ENCODE data around the gene KMT2E. TPM values are rescaled to one million over a fixed set of nuclear protein-coding genes. Genes with fewer than 3 reads are reported as not detected.

Gene KMT2E
- total RNA-seq, 1 experiment from 2014 or later = 68.1 TPM

DNA sequence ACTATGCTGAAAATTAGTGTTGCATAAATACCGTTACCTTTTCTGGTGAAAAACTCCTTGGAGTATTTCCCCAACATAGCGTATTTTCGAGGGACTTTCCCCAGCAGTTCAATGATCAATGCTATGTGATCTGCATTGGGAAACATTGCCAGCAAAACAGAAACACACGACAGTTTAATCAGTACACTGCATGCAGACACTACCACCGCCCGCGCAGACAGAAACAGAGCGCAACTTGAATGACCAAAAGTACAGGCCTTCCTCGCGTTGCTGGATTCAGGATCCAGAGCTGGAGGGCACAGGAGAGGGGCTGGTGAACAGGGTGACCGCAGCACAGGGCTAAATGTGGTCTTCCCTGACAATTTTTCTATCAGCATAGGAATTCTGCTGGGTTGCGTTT is 111.7 kb downstream of the KMT2E start:
- POLR2A ChIA-PET (ENCODE audit: unreplicated experiment) = no interaction called here
- H3F3A ChIP-seq (ENCODE audit: insufficient read depth, low read depth) = no peaks in the 10 kb centered on the region
- no peak overlapping the region for H3K4me2 ChIP-seq
- no peaks in the 10 kb centered on the region for H3K79me2 ChIP-seq (ENCODE audit: low read depth)
- H3K4me3 ChIP-seq = no peak overlapping the region
- no peak overlapping the region for H3K27ac ChIP-seq
- H3K9me2 ChIP-seq (ENCODE audit: insufficient read depth) = no peaks in the 10 kb centered on the region
- CTCF ChIA-PET = no interaction called here
- no peak overlapping the region for H2AFZ ChIP-seq
- DNase-seq = no peak
- intact Hi-C loops (cut with micrococcal nuclease; ENCODE audit: unreplicated experiment) = no loop called here
- H3K4me1 ChIP-seq (replicated peaks; ENCODE audit: insufficient read depth) = no peaks in the 10 kb centered on the region
- no peaks in the 10 kb centered on the region for H3K9me3 ChIP-seq (ENCODE audit: insufficient read depth, low read depth)
- no peaks in the 10 kb centered on the region for H3K36me3 ChIP-seq (ENCODE audit: low read depth)
- H4K20me1 ChIP-seq (ENCODE audit: insufficient read depth) = no peaks in the 10 kb centered on the region
- no peaks in the 10 kb centered on the region for H3K27me3 ChIP-seq (ENCODE audit: insufficient read depth, low read depth)
- TF ChIP-seq, protein P1, sequence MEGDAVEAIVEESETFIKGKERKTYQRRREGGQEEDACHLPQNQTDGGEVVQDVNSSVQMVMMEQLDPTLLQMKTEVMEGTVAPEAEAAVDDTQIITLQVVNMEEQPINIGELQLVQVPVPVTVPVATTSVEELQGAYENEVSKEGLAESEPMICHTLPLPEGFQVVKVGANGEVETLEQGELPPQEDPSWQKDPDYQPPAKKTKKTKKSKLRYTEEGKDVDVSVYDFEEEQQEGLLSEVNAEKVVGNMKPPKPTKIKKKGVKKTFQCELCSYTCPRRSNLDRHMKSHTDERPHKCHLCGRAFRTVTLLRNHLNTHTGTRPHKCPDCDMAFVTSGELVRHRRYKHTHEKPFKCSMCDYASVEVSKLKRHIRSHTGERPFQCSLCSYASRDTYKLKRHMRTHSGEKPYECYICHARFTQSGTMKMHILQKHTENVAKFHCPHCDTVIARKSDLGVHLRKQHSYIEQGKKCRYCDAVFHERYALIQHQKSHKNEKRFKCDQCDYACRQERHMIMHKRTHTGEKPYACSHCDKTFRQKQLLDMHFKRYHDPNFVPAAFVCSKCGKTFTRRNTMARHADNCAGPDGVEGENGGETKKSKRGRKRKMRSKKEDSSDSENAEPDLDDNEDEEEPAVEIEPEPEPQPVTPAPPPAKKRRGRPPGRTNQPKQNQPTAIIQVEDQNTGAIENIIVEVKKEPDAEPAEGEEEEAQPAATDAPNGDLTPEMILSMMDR (conservative IDR thresholded peaks at IDR 0.05) = no peak
- no peak for TF ChIP-seq EZH2 (IDR thresholded peaks at IDR 0.05; ENCODE audit: low read depth)
- no TSS peak for BruUV-seq (replicated peaks)

DNA sequence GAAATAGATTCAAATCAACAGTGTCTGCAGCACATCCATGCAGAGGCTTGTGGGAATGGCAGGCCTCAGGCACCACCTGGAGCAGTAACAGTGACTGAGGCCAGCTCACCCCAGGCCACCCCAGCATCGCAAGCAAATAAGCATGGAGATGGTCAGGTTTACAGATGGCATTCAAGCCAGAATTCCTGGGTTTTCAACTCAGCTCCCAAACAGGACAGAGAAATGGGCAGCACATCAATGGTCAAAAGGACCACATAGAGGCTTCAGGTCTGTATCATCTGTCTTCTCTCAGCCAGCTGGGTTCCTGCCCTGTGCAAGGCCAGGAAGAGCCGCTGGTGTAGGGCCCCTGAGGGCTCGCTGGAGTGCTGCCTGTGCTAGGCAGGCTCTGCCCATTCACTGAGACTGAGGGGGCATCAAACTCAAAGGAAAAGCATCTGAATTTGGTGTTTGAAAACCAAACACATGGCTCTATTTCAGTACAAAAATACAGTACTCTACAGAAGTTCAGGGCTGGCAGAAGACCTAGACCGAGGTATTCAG is 112.5 kb downstream of the KMT2E start:
- H2AFZ ChIP-seq = no peak overlapping the region
- no peak overlapping the region for H3K4me2 ChIP-seq
- H4K20me1 ChIP-seq (ENCODE audit: insufficient read depth) = no peaks in the 10 kb centered on the region
- H3F3A ChIP-seq (ENCODE audit: insufficient read depth, low read depth) = no peaks in the 10 kb centered on the region
- TF ChIP-seq, protein P1 (conservative IDR thresholded peaks at IDR 0.05) = no peak
- no peak for TF ChIP-seq EZH2 (IDR thresholded peaks at IDR 0.05; ENCODE audit: low read depth)
- no peaks in the 10 kb centered on the region for H3K9me2 ChIP-seq (ENCODE audit: insufficient read depth)
- no peaks in the 10 kb centered on the region for H3K79me2 ChIP-seq (ENCODE audit: low read depth)
- ChIA-PET CTCF (no interaction called here), POLR2A (ENCODE audit: unreplicated experiment) (no interaction called here)
- BruUV-seq (replicated peaks) = no TSS peak
- no peaks in the 10 kb centered on the region for H3K4me1 ChIP-seq (replicated peaks; ENCODE audit: insufficient read depth)
- no peaks in the 10 kb centered on the region for H3K9me3 ChIP-seq (ENCODE audit: insufficient read depth, low read depth)
- H3K27ac ChIP-seq = no peak overlapping the region
- intact Hi-C loops (cut with micrococcal nuclease; ENCODE audit: unreplicated experiment) = no loop called here
- H3K27me3 ChIP-seq (ENCODE audit: insufficient read depth, low read depth) = no peaks in the 10 kb centered on the region
- H3K4me3 ChIP-seq = no peak overlapping the region
- H3K36me3 ChIP-seq (ENCODE audit: low read depth) = no peaks in the 10 kb centered on the region
- no peak for DNase-seq

DNA sequence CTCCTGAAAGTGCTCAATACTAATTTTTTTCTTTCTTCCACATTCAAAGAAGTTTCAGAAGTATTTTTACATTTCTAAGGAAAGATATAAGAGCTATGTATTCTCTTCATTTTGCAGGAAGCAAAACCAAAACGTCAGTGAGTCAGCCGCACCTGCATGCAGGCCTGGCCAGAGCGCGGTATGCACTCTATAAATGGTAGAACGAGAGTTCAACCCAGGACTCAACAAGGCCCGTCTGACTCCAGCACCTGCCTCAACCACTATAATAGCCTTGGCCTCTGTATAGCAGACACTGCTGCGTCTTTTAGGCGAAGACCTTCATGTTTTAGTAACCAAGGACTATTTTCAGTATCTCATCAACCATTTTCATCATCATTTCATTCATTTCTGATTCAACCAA is 113.2 kb downstream of the KMT2E start:
- intact Hi-C loops (cut with micrococcal nuclease; ENCODE audit: unreplicated experiment) = no loop called here
- Histone ChIP-seq H2AFZ (no peak overlapping the region), H3K4me2 (no peak overlapping the region), H4K20me1 (ENCODE audit: insufficient read depth) (no peaks in the 10 kb centered on the region), H3K27me3 (ENCODE audit: insufficient read depth, low read depth) (no peaks in the 10 kb centered on the region), H3K9me2 (ENCODE audit: insufficient read depth) (no peaks in the 10 kb centered on the region), H3K36me3 (ENCODE audit: low read depth) (no peaks in the 10 kb centered on the region), H3K79me2 (ENCODE audit: low read depth) (no peaks in the 10 kb centered on the region), H3F3A (ENCODE audit: insufficient read depth, low read depth) (no peaks in the 10 kb centered on the region), H3K9me3 (ENCODE audit: insufficient read depth, low read depth) (no peaks in the 10 kb centered on the region), H3K4me1 (replicated peaks; ENCODE audit: insufficient read depth) (no peaks in the 10 kb centered on the region), H3K4me3 (no peak overlapping the region), H3K27ac (no peak overlapping the region)
- ChIA-PET POLR2A (ENCODE audit: unreplicated experiment) (interaction anchor here (0.5 kb wide), 2 partner anchors 16 to 210 kb away, joined by 6 to 9 read pairs; no protein-coding TSS in a partner anchor), CTCF (no interaction called here)
- TF ChIP-seq, protein P1 (conservative IDR thresholded peaks at IDR 0.05) = no peak
- TF ChIP-seq EZH2 (IDR thresholded peaks at IDR 0.05; ENCODE audit: low read depth) = no peak
- no TSS peak for BruUV-seq (replicated peaks)
- DNase-seq = no peak

All from PC-9 (cell line).